GM12878 (cell line): ENCODE measurements around the gene FRRS1L. TPM values are rescaled to one million over a fixed set of nuclear protein-coding genes. Genes with fewer than 3 reads are reported as not detected.

Experiments
- ATAC-seq: fragments of 200-7000 bp; cut with Tn5 transposase; 3 replicates; pipeline ENCODE4 v1.9.1; 2020; ENCODE audit warnings: mild to moderate bottlenecking, moderate library complexity
- BruUV-seq: library from RNA; stranded (reverse); fragments of 400-500 nt; replicated peaks from 2 replicates; lab custom pipeline; 2021; lab: Mats Ljungman, UMichigan
- CTCF ChIA-PET: fragments of 300-600 bp; sonication (Branson Sonifier 250); formaldehyde crosslinking; extraction: SDS; loops from one replicate; lab custom pipeline; 2021; ENCODE audit warnings: inconsistent platforms; lab: Yijun Ruan, JAX
- POLR2A ChIA-PET: fragments of 350-600 bp; formaldehyde crosslinking; extraction: SDS; loops from one replicate; lab custom pipeline; 2021; ENCODE audit warnings: inconsistent platforms; lab: Charles Lee
- RAD21 ChIA-PET: fragments of 300-600 bp; sonication (Branson Sonifier 250); formaldehyde crosslinking; loops from one replicate; lab custom pipeline; 2023; ENCODE audit warnings: antibody characterized with exemption; ENCODE audit not compliant: unreplicated experiment; lab: Charles Lee
- SMC1A ChIA-PET: fragments of 300-600 bp; sonication (Branson Sonifier 250); formaldehyde crosslinking; loops from one replicate; lab custom pipeline; 2023; ENCODE audit not compliant: unreplicated experiment, uncharacterized antibody; lab: Charles Lee
- DNase-seq: peaks from one replicate; pipeline ENCODE4 v3.0.0-alpha.2; 2011; ENCODE audit warnings: low read depth, low spot score
- FAIRE-seq: peaks from 3 replicates; lab custom pipeline; 2011; peaks lifted over from hg19 to GRCh38; lab: Jason Lieb, UNC
- H2AFZ ChIP-seq: 2 replicates; pipeline ENCODE4 v1.6.0; 2011; ENCODE audit warnings: low read depth, low read length, control low read depth; ENCODE audit not compliant: control insufficient read depth
- H3K27ac ChIP-seq: 2 replicates; pipeline ENCODE4 v1.5.1; 2011; ENCODE audit warnings: control low read depth; ENCODE audit not compliant: control insufficient read depth, insufficient read depth
- H3K27me3 ChIP-seq, 2 experiments: replicated peaks in 1 of 2; 2 replicates each; pipeline versions ENCODE4 v1.6.0 to v1.6.1; 2011; ENCODE audit warnings: low read length in 1 of 2; ENCODE audit not compliant: control insufficient read depth in 2 of 2, insufficient read depth in 2 of 2
- H3K36me3 ChIP-seq, 2 experiments: 2 replicates each; pipeline ENCODE4 v1.5.1; 2011; ENCODE audit warnings: low read length in 1 of 2; ENCODE audit not compliant: control insufficient read depth in 2 of 2, insufficient read depth in 2 of 2
- H3K4me1 ChIP-seq: 2 replicates; pipeline ENCODE4 v1.6.1; 2011; ENCODE audit warnings: mild to moderate bottlenecking, low read length, moderate library complexity, mixed read lengths; ENCODE audit not compliant: control insufficient read depth, insufficient read depth
- H3K4me2 ChIP-seq: 2 replicates; pipeline ENCODE4 v1.6.0; 2011; ENCODE audit warnings: control low read depth; ENCODE audit not compliant: control insufficient read depth, insufficient read depth
- H3K4me3 ChIP-seq: fragments of 200-600 bp; sonication (generic); 2 replicates; pipeline ENCODE4 v1.5.1; 2016
- H3K79me2 ChIP-seq: 2 replicates; pipeline ENCODE4 v1.6.0; 2011; ENCODE audit warnings: low read length; ENCODE audit not compliant: control insufficient read depth, insufficient read depth
- H3K9ac ChIP-seq: 2 replicates; pipeline ENCODE4 v1.8.0; 2011; ENCODE audit warnings: low read length, control low read depth, mixed read lengths; ENCODE audit not compliant: control insufficient read depth, insufficient read depth
- H3K9me3 ChIP-seq: replicated peaks from 3 replicates; pipeline ENCODE4 v1.5.1; 2011; ENCODE audit warnings: mild to moderate bottlenecking, low read length; ENCODE audit not compliant: control insufficient read depth, insufficient read depth
- H4K20me1 ChIP-seq: 2 replicates; pipeline ENCODE4 v1.6.0; 2011; ENCODE audit not compliant: control insufficient read depth, insufficient read depth
- E4F1 ChIP-seq: fragments of 450-650 bp; IDR thresholded peaks from 2 replicates; pipeline ENCODE4 v1.6.1; 2018; ENCODE audit warnings: borderline replicate concordance, mild to moderate bottlenecking; ENCODE audit not compliant: partially characterized antibody
- IRF5 ChIP-seq: fragments of 450-650 bp; IDR thresholded peaks from 2 replicates; pipeline ENCODE4 v1.6.1; 2017; ENCODE audit warnings: borderline replicate concordance
- JUNB ChIP-seq: IDR thresholded peaks from 2 replicates; pipeline ENCODE4 v1.6.1; 2016; ENCODE audit warnings: antibody characterized with exemption, mild to moderate bottlenecking
- MEF2A ChIP-seq: IDR thresholded peaks from 2 replicates; pipeline ENCODE4 v1.6.1; 2011; ENCODE audit warnings: low read depth, mild to moderate bottlenecking, low read length, moderate library complexity; ENCODE audit not compliant: insufficient read depth
- NFIC ChIP-seq: IDR thresholded peaks from 2 replicates; pipeline ENCODE4 v1.6.1; 2012; ENCODE audit warnings: low read depth, mild to moderate bottlenecking, inconsistent platforms, low read length, moderate library complexity
- PML ChIP-seq: IDR thresholded peaks from 2 replicates; pipeline ENCODE4 v1.6.1; 2012; ENCODE audit warnings: low read length, inconsistent platforms
- STAT1 ChIP-seq: fragments of 450-650 bp; conservative IDR thresholded peaks from 2 replicates; pipeline ENCODE4 v1.6.1; 2014; ENCODE audit warnings: antibody characterized with exemption, mild to moderate bottlenecking
- WGBS: methylation state at CpG from one replicate; pipeline ENCODE4 v1.1.6; 2016; ENCODE audit warnings: low lambda C conversion rate; ENCODE audit not compliant: insufficient replicate concordance, insufficient coverage; ENCODE audit errors: missing lambda C conversion rate; 5-methylcytosine and 5-hydroxymethylcytosine counted together
- in situ Hi-C: fragments of 300-500 bp; cut with MboI; formaldehyde crosslinking; loops from 9 replicates; pipeline ENCODE4 v1.14.3; 2018; ENCODE audit warnings: mixed read lengths
- intact Hi-C: fragments of 100-400 bp; cut with micrococcal nuclease; formaldehyde crosslinking; loops from one replicate; pipeline ENCODE4 v1.14.2; 2022; ENCODE audit not compliant: unreplicated experiment
- polyA plus RNA-seq, 11 experiments: library from polyadenylated mRNA; depleted of rRNA in 4 of 11; unstranded in 6 of 11; stranded (reverse) in 5 of 11; fragments of >200 nt; fragmentation: Nextera tagmentation in 4 of 11; fragmentation: Illumina TruSeq in 1 of 11; extraction: Ambion mirVana in 4 of 11; extraction: Trizol in 1 of 11; gene quantifications; 1 replicate in 1 of 11; 2 replicates in 10 of 11; pipeline versions ENCODE4 v1.2.1 to v1.2.3, GENCODE V29; 2011 to 2016; ENCODE audit warnings: inconsistent platforms in 2 of 11, missing spikeins in 2 of 11, low read depth in 1 of 11
- total RNA-seq, 4 experiments: library from RNA; depleted of rRNA in 3 of 4; stranded (reverse); fragments of >200 nt in 3 of 4; fragmentation: Illumina TruSeq in 1 of 4; extraction: Trizol in 1 of 4; gene quantifications; 2 replicates each; pipeline versions ENCODE4 v1.2.1 to v1.2.3, GENCODE V29; 2013 to 2021

FRRS1L gene
- total and polyA plus RNA-seq, 10 of the 15 experiments (the other 5 are each of a cell fraction or from before 2014, with no cell fraction given), result not detected

- TF ChIP-seq E4F1, result no peak
Observed at GRCh38 chr9:109115931-109116526, 51.0 kb downstream of the FRRS1L start (continued).

GRCh38 chr9:109114670-109115069, 52.4 kb downstream of the FRRS1L start:
- SMC1A ChIA-PET, result interaction anchor here (1.0 kb wide), 1 partner anchor 16 kb away, joined by 3 read pairs; no protein-coding TSS in a partner anchor
- H3K4me2 ChIP-seq, result peak overlapping the region; percentile 51; the same call in 1 of the 2 replicates
- FAIRE-seq (no peak), ATAC-seq (peak; percentile 4; the same call in 2 of the 3 replicates), DNase-seq (no peak)
- H3K9me3 ChIP-seq, result no peaks in the 10 kb centered on the region
- H3K9ac ChIP-seq, result no peak overlapping the region
- CTCF ChIA-PET, result interaction anchor here (0.6 kb wide), 1 partner anchor 99 kb away, joined by 3 read pairs; no protein-coding TSS in a partner anchor
- H3K4me1 ChIP-seq, result peaks cover 12% of the 10 kb centered on the region
- H3K36me3 ChIP-seq, result no peaks in the 10 kb centered on the region
- H2AFZ ChIP-seq, result no peak overlapping the region
- peak overlapping the region; percentile 22; the same call in 1 of the 2 replicates for H3K4me3 ChIP-seq
- intact Hi-C loops (loop anchor here (10.0 kb wide), 1 partner anchor 180 kb away; the partner anchor contains the start of genes ABITRAM and ELP1), in situ Hi-C loops (no loop called here)
- no peak overlapping the region for H3K27ac ChIP-seq
- POLR2A ChIA-PET, result no interaction called here
- no peaks in the 10 kb centered on the region; the same call in 1 of the 2 replicates for H4K20me1 ChIP-seq
- H3K79me2 ChIP-seq, result peaks cover 88% of the 10 kb centered on the region
- TF ChIP-seq NFIC (peak; percentile 22; the same call in 1 of the 2 replicates), STAT1 (no peak), PML (no peak), IRF5 (no peak), JUNB (peak; percentile 25; the same call in 1 of the 2 replicates), MEF2A (0 out of 2 replicates have a peak, but pooled peaks have one; percentile 10)
- BruUV-seq, result no TSS peak
- no peaks in the 10 kb centered on the region for H3K27me3 ChIP-seq
- WGBS, result 45% methylated on average over 3 of the region's 3 CpGs
- RAD21 ChIA-PET, result interaction anchor here (1.0 kb wide), 1 partner anchor 97 kb away, joined by 3 read pairs; no protein-coding TSS in a partner anchor
